HL-60 (cell line): Measurements from ENCODE around the gene SYNGR4.
"Not testable (repeated sequence)": the region's sequence is repeated elsewhere in the genome, so short reads cannot be mapped to it uniquely, and the experiment has no call there.

Experiments used
- DNase-seq, 2 experiments: peaks; one replicate each; pipeline ENCODE4 v3.0.0-alpha.2; 2010 to 2020; ENCODE audit warnings: low read depth in 1 of 2, low spot score in 1 of 2
- H3K27ac ChIP-seq: fragments of 250-450 bp; sonication (Bioruptor Pico); replicated peaks from 2 replicates; pipeline ENCODE4 v1.5.1; 2020; ENCODE audit warnings: mild to moderate bottlenecking, moderate library complexity
- H3K27me3 ChIP-seq: fragments of 250-450 bp; sonication (Bioruptor Pico); 2 replicates; pipeline ENCODE4 v1.5.1; 2021; ENCODE audit warnings: mild to moderate bottlenecking, moderate library complexity; ENCODE audit not compliant: insufficient read depth, poor library complexity, severe bottlenecking
- H3K4me3 ChIP-seq: replicated peaks from 2 replicates; pipeline ENCODE4 v1.5.1; 2011; ENCODE audit warnings: mild to moderate bottlenecking, control low read depth, low read length; ENCODE audit not compliant: insufficient read depth
- CTCF ChIP-seq: IDR thresholded peaks from one replicate; pipeline ENCODE4 v1.5.1; 2011; ENCODE audit warnings: low read length, control low read depth, inconsistent platforms; ENCODE audit not compliant: insufficient read depth
- GABPA ChIP-seq: IDR thresholded peaks from 2 replicates; pipeline ENCODE4 v1.6.1; 2012; ENCODE audit warnings: low read depth
- POLR2AphosphoS5 ChIP-seq: IDR thresholded peaks from 2 replicates; pipeline ENCODE4 v1.6.1; 2012; ENCODE audit warnings: low read depth
- SPI1 ChIP-seq: IDR thresholded peaks from 2 replicates; pipeline ENCODE4 v1.6.1; 2012; ENCODE audit warnings: low read depth, mild to moderate bottlenecking, borderline replicate concordance
- TF ChIP-seq, protein P1 (sequence below): IDR thresholded peaks from 2 replicates; pipeline ENCODE4 v1.6.1; 2012; ENCODE audit warnings: low read depth; ENCODE audit not compliant: insufficient replicate concordance

The SYNGR4 gene

GRCh38 chr19:48370955-48371354 lies 6.8 kb downstream of the SYNGR4 start:
- DNase-seq, result no peak
- Histone ChIP-seq H3K27me3 (no peaks in the 10 kb centered on the region), H3K4me3 (no peak overlapping the region), H3K27ac (no peak overlapping the region)
- no peak for TF ChIP-seq SPI1
- no peak for TF ChIP-seq POLR2AphosphoS5

- Histone ChIP-seq H3K4me3 (no peak overlapping the region), H3K27me3 (no peaks in the 10 kb centered on the region), H3K27ac (no peak overlapping the region)
- no peak for DNase-seq
- TF ChIP-seq GABPA (no peak), POLR2AphosphoS5 (no peak), SPI1 (no peak), CTCF (no peak)
- TF ChIP-seq, protein P1, sequence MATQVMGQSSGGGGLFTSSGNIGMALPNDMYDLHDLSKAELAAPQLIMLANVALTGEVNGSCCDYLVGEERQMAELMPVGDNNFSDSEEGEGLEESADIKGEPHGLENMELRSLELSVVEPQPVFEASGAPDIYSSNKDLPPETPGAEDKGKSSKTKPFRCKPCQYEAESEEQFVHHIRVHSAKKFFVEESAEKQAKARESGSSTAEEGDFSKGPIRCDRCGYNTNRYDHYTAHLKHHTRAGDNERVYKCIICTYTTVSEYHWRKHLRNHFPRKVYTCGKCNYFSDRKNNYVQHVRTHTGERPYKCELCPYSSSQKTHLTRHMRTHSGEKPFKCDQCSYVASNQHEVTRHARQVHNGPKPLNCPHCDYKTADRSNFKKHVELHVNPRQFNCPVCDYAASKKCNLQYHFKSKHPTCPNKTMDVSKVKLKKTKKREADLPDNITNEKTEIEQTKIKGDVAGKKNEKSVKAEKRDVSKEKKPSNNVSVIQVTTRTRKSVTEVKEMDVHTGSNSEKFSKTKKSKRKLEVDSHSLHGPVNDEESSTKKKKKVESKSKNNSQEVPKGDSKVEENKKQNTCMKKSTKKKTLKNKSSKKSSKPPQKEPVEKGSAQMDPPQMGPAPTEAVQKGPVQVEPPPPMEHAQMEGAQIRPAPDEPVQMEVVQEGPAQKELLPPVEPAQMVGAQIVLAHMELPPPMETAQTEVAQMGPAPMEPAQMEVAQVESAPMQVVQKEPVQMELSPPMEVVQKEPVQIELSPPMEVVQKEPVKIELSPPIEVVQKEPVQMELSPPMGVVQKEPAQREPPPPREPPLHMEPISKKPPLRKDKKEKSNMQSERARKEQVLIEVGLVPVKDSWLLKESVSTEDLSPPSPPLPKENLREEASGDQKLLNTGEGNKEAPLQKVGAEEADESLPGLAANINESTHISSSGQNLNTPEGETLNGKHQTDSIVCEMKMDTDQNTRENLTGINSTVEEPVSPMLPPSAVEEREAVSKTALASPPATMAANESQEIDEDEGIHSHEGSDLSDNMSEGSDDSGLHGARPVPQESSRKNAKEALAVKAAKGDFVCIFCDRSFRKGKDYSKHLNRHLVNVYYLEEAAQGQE, result no peak
Measured at GRCh38 chr19:48371367-48371766, 7.2 kb downstream of the SYNGR4 start.

GRCh38 chr19:48371771-48372170 lies 7.6 kb downstream of the SYNGR4 start:
- DNase-seq, H3K27me3 ChIP-seq, H3K27ac ChIP-seq, H3K4me3 ChIP-seq: not testable (repeated sequence)

DNA sequence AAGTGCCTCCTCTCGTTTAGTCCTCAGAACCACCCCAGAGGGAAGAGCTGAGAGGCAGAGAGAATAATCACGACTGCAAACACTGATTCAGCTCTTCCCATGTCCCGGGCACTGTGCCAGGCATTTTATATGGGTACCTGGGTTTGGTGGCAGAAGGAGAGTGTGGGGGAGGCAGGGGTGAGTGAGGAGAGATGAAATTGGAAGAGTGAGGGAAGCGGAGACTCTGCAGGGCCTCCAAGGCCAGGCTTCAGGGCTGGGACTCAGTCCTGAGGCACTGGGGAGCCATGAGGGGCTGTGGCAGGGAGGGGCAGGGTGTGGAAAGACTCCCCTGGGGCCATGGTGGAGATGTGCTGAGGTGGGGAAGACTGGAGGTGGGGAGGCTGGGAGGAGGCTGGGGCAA lies 8.7 kb downstream of the SYNGR4 start:
- Histone ChIP-seq H3K27ac (no peak overlapping the region), H3K4me3 (no peak overlapping the region), H3K27me3 (no peaks in the 10 kb centered on the region)
- TF ChIP-seq, protein P1, result no peak
- TF ChIP-seq GABPA (no peak), CTCF (no peak), SPI1 (no peak), POLR2AphosphoS5 (no peak)
- DNase-seq, result no peak

DNA sequence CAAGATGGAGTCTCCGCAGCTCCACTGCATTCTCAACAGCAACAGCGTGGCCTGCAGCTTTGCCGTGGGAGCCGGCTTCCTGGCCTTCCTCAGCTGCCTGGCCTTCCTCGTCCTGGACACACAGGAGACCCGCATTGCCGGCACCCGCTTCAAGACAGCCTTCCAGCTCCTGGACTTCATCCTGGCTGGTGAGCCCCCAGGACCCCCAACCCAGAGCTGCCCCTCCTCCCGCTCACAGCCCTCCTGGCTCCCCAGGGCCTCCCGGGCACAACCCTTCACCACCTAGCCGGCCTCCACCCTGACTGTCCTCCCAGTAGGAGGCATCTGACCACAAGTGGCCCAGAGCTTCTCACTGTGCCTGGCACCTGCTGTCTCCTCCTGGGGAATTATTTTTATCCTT lies 9.4 kb downstream of the SYNGR4 start:
- TF ChIP-seq CTCF, result no peak
- TF ChIP-seq GABPA, result no peak
- no peak for TF ChIP-seq SPI1
- TF ChIP-seq POLR2AphosphoS5, result no peak
- TF ChIP-seq, protein P1, result no peak
- DNase-seq, result no peak
- H3K4me3 ChIP-seq, result no peak overlapping the region
- H3K27ac ChIP-seq, result no peak overlapping the region
- no peaks in the 10 kb centered on the region for H3K27me3 ChIP-seq
